GM18909 (cell line): ENCODE measurements around the gene B4GAT1.
A peak's percentile ranks its signal among the peaks of the same experiment; 100 is the strongest.

Experiments
- ATAC-seq: cut with Tn5 transposase; IDR thresholded peaks from one replicate; pipeline ENCODE4 v1.9.1; 2021; ENCODE audit warnings: mild to moderate bottlenecking; ENCODE audit not compliant: unreplicated experiment, poor library complexity

B4GAT1 gene

DNA sequence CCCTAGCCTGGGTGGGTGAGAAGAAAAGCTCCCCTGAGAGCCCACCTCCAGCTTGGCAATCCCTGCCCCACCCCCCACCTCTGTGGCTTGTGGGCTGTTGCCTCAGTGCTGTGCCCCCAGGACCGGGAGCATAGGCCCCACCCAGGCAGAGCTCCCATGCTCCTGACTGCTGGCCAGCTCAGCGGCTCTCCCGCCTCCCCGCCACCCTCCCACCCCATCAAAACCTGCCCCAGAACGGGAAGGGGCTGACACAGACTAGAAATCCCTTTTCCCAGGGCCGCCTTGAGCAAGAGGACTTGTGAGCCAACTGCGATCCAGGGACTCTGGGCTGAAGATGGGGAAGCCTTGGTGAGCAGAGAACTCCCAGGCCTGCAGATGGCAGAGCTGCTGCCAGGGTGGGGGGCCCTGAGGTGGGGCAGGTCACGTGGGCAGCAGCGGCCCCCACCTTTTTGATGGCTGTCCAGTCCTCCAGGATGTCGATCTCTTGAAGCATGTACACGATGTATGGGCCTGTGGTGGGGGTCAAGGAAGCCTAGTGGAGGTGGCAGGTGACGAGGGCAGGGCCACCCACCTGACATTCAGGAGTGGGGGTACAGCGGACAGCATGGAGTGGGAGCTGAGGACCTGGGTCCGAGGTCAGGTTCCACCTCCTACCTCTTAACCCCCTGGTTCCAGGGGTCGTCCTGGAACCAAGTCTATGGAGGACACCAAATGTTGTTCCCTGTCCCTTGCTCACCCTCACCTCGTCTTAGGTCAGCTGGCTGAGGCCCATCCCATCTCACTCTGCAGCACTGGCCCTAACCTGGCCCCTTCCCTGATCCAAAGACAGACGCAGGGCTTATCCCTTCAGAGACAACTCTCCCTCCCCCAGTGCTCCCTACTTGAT lies 8.9 kb downstream of the B4GAT1 start:
- ATAC-seq: no peak

DNA sequence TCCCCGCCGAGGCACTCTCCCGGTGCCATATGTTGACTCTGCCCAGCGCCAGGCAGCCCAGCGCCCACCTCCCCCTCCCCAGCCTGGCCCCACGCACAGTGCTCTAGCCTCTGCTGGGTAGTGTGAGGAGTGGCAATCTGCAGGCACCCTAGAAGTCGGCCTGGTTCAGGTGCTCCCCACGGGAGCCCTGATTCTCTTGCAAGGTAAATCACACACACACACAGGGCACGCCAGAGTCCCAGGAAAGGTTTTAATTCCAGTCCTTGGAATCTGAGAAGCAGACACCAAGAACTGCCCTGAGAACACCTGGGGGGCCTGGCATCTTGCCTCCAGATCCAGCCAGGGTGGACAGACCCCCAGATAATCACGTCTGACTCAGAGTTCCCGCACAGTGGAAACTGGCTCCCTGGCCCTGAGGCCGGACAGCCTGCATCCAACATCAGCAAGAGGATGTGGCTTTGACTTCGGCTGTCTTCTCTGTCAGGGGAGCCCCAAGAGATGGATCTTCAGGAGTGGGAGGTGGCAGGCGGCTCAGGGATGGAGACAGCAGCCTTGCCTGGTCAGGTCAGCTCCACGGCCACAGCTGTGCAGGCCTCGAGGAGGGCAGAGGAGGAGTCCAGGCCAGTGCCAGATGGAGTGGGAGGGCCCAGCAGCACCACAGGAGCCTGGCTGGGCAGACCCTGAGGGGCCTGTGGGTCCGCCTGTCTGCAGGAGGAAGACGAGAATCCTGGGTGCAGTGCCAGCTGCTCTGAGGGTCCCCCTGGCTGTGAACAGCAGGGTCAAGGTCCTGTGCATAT lies 10.1 kb downstream of the B4GAT1 start:
- no peak for ATAC-seq

DNA sequence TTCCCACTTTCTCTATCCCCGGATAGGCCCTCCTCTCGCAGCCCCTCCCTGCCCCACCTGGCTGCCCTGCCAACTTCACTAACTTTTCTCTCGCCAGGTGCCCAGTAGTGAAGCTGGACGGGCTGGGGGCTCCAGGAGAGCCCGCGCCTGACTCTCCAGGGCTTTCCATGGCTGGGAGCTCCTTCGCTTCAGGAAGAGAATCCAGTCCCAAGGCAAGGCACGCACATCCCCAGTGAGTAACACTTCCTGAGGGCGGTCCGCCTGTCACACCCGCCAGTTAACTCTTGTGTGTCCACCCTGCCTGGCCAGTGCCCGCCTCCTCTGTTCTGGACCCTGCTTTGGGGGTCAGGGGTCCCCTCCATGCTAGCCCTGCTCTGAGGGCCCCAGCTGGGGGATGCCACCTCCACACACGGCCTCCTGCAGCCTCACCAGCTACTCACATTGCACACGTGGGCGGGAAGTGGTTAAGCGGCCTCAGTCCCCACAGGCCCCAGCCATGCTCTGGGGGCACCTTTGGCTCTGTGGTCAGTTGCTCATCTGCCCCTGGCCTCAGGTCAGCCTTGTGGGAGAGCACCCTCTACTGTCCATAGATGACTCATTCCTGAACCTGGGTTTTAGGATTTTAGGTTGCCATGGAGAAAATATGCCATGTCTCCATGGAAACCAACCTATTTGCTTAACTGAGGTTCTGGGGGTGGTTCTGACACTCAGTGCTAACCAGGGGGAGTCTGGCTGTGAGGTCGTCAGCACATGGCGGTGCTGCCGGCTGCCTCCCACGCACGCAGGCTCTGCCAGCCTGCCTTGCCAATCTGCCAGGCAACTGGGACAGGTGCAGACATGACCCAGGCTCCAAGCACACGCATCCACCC lies 11.0 kb downstream of the B4GAT1 start, which contains the start of gene RIN1:
Gene RIN1, minus strand, starts transcription at position 201 of the 869 bp plus-strand sequence. Its CDS starts 32 bp downstream, at position 169.
- ATAC-seq: peak; percentile 68

DNA sequence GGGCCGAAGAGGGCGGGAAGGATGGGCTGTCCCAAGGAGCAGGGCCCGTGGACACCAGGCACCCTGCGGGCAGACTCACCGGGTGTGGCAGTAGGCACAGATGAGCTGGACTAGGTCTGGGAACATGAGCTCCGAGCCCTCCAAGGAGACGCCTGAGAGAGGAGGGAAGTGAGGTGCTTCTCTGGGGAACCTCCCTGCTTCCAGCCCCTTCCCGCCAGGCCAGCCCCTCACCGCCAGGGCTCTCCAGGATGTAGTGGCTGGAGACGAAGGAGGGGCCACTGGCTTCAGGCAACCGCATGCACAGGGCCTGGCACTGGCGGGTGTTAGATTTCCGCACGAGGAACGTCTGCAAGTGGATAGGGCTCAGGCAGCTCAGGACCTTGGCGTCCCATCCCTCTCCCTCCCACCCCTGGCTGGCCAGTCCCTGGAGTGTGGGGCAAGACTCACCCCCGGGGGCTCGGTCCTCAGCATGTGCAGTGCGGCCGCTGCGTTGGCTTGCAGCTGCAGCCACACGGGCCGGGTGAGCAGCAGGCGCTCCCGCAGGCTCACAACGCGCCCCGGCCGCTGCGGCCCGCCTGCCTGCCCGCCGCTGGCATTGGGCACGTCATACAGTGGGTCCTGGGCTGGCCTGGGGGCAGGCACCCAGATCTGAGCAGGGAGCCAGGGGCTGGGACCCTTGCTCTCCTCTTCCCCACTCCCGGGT lies 11.7 kb downstream of the B4GAT1 start:
- no peak for ATAC-seq

DNA sequence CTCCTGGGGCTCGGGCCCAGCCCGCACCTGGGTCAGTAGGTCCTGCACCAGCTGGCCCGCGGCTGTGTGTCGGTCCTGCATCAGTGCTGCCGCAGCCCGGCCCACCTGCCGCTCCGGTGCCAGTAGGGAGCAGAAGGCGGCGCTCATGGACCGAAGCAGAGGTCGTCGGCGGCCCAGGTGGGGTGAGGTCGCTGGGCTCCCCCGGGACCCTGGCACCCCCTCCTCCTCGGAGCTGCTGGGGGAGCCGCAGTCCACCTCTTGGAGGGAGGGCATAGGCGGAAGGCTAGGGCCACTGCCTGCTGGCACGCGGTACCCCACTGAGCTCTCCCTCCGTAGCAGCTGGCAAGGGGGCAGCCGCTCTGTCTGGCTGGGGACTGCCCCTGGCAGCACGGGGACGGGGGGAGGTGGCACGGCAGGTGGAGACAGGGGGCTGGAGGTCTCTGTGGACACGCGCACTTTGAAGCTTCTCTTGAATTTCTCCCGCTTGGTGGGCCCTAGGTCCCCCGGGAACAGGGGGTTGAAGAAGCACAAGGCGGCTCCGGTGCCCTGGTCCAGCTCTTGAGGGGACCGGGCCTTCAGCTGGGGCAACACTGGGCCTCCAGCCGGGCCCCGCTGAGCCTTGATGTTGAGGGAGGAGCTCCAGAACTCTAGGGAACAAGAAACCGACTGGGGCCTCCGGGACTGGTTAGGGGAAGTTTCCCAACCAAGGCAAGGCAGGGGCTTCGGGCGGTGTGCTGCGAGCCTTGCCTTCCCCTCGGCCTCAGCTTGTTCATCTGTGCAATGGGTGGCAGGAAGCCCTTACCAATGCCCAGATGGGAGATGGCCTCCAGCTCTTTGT lies 12.6 kb downstream of the B4GAT1 start:
- ATAC-seq: no peak

DNA sequence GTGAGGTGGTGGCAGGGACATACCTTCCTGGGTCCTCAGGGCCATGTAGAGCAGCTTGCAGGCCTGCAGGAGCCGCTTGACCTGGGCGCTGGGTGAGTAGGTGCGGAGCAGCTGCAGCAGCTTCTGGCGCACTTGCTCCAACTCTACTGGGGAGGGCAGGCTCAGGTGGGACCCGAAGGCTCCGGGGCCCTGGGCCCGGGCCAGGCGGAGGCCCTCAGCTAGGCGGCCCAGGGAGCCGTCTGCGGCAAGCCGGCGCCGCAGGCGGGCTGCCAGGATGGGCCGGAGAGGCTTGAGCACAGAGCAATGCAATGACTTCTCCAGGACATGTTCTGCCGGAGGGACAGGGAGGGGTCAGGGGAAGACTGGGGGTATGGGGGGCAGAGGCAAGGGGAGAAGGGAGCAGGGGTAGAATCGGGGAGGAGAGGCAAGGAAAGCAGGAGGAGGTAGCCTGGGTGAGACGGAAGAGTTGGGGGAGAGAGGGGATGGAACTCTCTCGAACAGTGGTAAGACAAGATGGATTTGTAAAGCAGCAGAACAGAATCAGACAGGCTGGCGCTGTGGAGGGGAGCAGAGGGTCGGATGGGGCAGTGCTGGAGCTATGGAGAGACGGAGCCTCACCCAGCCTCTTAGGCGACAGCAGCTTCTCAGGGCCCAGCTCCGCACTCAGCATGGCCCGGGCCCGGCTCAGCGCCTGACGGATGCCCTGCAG lies 13.4 kb downstream of the B4GAT1 start:
- no peak for ATAC-seq

DNA sequence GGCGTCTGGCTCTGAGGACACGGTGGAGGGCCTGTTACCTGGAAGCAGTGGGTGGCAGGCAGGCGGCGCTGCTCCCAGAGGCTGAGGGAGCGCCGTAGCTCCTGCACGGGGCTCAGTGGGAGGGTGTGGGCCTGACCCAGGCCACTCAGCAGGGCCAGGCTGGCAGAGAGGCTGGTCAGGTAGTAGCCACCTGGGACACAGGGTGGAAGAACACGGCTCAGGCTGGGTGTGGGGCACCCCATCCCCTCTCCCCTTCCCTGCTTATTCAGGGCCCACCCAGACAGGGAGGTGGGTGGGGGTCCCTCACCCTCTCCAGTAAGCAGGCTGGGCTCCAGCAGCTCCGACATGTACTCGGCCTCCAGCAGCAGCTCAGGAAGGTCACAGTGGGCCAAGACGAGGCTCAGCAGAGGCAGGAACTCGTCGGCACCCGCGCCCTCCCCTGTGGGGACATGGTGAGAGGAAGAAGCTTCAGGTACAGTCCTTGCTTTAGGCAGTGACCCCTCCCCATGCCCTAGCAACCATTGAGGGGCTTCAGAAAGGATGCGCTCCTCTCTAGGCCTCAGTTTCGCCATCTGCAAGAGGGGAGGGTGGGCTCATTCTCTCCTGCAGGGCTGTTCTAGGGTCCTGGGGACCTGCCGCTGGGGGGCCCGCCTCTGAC lies 14.1 kb downstream of the B4GAT1 start:
- ATAC-seq: no peak

DNA sequence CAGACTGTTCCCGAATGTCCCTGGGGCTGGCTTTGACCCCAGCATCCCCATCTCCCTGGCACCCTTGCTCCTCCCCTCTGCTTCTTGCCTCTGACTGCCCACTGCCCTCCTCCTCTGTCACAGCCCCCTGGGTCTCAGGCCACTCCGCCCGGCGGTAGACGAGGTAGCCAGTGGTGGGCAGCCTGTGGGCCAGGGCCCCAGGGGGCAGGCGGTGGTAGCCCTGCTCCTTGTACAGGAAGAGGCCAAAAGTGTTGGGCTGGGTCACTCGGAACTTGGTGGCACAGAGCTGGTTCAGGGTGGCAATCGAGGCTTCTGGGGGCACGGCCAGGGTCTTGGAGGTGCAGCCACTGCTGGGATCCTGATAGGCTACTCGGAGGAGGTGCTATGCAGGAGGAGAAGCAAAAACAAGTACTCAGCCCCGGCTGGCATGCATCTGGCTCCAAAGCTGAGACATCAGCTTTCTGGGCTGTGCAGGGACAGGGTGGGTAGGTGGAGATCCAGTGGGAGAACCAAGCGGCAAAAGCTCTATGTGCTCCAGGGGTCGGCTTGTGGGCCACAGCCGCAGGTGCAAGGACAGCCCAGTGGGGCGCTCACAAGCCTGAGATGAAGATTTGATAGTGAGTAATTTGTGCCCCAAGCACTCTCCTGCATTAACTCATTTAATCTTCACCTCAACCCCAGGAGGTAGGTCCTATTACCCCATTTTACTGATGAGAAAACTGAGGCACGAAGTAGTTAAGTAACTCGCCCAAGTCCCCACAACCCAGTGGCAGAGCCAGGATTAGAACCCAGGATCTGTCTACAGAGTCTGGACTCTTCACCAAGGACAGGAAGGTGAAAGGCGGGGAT lies 14.8 kb downstream of the B4GAT1 start:
- no peak for ATAC-seq

DNA sequence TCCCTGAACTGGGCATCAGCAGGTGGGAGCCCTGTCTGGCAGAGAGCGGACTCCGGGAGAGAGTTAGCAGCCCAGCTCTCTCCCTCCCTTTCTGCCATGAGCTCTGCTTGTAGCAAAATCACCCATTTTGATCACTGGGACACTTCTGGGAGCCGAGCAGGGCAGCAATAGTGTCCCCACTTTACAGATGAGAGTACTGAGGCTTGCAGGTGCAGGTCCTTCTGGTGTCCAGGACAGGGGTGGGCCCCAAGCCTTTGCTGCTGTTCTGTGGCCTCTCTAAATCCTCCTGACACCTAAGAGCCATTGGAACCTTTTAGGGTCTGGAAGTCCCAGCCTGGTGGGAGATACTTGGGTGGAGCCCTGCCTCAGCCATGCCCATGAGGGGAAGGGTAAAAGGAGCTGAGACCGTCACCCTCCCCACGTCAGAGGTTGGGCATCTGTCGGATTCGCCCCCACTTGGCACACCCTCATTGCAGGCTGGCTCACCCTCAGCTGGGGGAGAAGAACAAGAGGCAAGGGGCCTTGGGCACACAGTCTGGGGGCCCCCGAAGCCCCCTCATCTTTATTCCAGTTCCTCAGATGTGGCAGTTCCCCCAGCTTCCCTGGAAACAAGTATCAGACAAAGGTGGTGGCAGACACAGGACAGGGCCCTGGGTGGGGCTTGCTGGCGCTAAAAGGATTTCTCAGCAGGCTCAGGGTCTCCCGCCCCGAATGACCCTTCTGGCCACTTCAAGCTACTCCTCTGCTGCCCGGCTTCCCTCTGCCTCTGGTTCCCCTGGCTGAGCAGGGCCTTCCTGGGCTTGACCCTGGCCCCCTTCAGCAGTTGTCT lies 15.7 kb downstream of the B4GAT1 start:
- no peak for ATAC-seq

DNA sequence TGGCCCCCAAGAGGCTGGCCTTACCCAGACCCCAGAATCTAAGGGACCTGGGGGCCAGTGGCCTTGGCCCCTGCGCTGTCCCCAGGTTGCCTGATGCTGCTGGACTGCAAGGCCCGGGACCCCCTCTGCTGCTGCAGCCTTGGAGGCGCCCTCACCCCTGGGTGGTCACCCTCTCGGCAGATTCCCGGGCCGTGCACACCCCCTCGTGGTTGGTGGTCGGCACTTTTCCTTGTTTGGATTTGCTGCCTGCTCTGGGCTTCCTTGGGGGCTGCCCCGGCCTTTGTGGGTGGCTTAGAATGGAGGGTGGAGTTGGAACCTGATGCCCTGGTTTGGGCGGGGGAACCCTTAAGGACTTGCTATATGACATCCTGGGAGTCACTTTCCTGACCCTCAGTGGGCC lies 16.5 kb downstream of the B4GAT1 start:
- no peak for ATAC-seq

DNA sequence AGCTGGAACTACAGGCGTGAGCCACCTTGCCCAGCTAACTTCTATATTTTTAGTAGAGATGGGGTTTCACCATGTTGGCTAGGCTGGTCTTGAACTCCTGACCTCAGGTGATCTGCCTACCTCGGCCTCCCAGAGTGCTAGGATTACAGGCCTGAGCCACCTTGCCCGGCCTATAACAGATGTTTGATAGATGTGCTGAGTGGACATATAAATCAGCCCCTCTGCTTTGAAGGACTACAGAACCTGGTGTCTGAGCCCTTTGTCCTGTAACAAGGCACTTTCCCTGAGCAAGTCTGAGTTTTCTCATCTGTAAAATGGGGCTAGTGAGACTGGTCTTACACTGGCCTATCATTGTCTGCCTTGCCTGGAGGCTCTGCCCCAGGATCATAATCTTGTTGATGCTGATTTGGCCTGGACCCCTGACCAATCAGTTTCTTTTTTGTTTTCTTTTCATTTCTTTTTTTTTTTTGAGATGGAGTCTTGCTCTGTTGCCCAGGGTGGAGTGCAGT lies 18.2 kb downstream of the B4GAT1 start:
- ATAC-seq: no peak

DNA sequence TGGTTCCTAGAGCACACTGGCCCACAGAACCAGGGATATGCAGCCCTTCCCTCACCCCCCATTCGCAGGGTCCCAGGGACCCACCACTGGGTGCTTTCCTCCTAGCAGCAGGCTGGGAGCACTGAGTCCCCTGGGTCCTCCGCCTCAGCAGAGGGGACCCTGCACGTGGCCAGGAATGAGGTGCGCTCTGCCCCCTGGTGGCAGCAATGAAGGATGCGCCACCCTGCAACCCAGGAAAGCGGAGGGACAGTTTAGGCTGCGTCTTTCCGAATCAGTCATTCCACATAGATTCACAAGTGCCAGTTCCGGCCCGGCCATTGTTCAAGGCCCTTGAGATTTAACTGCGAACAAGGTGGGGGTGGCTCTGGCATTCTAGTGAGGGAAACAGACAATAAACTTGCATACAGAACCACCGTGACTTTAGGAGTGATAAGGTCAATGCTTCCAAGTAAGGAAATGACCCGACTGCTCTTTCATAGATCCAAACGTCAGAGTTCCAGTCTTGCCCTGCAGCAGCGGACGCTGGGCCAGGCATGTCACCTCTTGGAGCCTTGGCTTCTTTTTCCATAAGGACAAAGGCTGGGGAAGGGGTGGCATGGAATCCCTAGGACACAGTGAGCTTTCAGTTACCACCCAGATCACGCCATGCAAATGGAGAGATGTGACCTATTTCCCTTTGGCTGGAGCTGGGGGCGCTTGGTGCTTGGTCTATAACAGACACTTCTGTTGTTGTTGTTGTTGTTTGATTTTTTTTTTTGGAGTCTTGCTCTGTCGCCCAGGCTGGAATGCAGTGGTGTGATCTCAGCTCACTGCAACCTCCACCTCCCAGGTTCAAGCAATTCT lies 18.9 kb downstream of the B4GAT1 start:
- peak; percentile 72 for ATAC-seq

DNA sequence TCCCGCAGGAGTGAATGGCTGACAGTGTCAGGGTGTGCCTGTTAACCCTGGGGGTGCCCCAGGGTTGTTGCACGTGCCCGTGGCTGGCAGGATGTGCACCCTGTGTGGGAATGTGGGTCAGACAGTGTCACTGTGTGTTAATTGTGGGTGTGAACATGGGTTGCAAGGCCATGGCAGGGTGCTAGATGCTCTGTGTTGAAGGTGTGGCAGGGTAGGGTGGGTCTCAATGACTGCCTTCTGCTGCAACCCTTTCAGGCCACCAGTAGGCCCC lies 19.5 kb downstream of the B4GAT1 start:
- ATAC-seq: no peak

DNA sequence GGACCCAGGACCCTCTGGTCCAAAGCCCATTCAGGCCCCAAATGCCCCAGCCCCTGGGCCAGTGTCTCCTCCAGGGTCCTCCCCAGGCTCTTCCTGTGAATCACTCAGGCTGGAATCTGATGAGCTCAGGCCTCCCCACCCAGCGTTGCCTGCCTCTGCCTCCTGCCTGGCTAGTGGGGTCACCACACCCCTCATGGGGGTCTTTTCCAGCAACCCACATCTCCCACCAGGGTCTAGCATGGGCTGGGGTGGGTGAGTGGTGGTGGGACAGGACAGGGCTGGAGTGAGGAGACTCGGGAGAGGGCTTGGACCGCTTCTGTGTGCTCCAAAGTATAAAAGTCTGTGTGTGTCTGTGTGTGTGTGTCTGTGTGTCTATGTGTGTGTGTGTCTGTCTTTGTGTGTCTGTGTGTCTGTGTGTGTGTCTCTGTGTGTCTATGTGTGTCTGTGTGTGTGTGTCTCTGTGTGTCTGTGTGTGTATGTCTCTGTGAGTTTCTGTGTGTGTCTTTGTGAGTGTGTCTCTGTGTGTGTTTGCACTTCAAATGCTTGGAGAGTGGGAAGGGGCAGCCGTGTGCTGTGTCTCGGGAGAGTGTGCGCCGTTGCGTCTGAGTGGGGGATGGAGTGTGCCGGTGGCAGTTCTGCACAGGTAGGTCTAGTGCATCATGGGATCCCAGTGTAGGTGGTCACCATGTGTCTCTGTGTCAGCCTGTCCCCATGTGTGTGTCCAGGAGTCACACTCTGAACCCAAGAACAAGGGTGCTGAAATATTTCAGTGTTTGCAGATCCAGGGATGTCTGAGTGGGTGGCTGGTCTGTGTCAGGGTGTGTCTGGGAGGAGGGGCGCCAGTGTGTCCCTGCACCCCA lies 20.0 kb downstream of the B4GAT1 start:
- no peak for ATAC-seq
